ENCODE measurements around the gene GFRA1. TPM values are rescaled to one million over a fixed set of nuclear protein-coding genes. Genes with fewer than 3 reads are reported as not detected.

Gene GFRA1
- total RNA-seq, 1 donor from 2014 or later = 49.8 TPM

DNA sequence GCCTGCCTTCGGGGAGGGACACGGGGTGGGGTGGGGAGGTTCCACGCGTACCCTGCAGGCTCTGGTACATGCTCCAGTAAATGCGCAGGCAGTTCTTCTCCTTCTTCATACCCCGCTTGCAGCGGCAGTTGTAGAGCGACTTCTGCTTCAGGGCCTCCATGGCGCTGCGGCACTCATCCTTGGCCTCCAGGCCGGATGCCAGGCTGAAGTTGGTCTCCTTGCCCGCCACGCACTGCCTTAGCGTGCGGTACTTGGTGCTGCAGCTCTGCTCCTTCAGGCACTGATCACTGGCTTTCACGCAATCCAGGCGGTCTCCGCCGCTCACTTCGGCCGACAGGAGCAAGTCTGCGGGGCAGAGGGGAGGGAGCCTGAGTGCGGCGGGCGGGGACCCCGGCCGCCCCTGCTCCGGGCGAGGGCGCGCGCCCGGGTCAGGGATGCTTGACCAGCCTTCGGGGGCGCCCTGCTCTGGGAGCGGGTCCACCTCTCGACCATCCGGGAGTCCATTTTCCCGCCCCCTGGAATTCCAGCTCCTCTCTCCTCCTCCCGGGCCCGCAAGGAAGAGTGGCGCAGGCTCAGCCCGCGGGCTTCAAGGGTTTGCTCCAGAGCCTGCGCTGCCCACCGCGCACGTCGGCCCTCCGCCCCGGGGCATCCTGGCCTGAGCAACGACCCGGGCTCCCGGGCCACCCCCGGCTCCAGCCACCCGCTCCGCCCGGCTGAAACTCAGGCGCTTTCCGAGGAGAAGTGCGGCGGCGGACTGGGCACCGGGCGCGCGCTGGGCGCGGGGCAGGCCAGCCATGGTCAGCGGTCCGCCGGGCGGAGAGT, 2.0 kb downstream of the GFRA1 start:
- DNase-seq = no peak

DNA sequence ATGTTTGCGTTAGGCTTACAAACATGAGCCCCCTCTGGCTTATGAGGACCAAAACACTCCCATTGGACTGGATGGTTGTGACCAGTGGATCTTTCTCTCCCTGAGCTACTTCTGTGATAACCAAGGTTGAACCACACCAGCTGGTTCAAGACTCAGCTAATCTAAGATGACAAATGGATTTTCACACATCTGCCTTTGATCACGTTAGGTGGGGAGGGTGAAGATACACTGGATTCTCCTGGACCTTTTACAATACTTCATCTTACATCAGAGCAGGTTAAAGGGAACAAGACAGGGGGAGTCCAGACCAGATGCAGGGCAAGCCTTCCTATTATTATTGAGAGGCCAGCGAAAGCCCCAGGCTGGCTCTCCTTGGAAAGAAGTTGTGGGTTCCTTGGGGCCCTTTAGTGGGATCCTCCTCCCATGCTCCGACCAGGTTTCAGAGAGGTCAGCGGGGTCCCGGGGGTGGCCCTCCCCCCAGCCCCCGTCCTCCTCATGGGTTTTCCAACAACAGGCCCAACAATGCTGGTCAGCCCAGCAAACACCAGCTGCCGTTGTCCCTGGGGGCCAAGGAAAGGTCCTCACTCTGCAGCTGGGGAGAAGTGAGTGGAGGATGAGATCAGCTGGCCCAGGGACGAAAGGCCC, 2.8 kb downstream of the GFRA1 start:
- DNase-seq = peak; percentile 39

DNA sequence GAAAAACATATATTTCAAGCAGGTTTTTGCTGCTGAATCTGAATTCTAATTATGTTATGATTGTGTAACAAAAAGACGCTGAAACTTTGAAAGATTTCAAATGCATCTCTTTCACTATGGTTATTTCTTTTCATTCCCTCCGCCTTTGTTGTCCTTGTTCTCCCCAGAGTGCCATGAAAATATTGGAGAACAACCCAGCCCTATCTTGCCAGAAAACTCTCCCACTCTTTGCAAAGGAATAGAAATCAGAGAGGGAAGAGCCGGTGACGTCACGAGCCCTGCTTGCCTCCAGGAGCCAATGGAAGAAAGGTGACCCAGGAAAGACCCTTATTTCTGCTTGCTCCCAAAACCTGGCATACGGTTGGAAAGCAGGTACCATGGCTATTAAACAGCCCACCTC, 3.4 kb downstream of the GFRA1 start:
- DNase-seq = peak; percentile 39

DNA sequence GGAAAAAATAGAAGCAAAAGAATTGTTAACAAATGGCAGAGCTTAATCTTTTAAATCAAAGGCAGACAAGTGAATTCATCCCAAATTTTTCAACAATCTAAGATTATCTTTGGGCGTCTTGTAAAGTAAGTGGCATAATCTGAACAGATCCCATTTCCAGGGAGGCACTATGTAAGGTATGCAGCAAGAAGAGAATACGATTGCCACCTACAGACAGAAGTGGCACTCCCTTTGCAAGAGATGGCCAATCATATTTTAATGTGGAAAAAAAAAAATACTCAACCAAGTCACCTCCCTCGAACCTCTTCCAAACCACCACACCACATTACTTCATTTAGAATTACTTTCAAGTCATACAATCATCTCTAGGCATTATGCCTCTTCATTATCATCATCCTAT, 4.0 kb downstream of the GFRA1 start:
- DNase-seq = no peak

DNA sequence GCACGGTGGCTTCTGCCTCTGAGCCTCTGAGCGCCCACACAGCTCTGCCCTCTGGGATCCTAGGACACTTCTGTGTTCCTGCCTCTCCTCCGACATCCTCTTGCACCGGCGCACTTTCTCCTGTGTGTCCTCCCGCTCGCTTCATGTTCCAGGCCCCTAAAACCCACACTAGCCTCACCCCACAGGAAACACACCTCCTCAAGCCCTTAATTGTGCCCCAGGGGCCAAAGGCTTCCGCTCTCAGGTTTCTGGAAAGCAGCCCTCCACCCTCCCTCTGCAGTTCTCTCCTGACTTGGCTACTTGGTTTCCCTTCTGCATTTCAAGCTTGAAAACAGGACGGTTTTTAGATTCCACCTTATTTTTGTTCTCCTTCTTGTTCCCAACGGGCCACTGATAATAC, 7.3 kb downstream of the GFRA1 start:
- DNase-seq = no peak

DNA sequence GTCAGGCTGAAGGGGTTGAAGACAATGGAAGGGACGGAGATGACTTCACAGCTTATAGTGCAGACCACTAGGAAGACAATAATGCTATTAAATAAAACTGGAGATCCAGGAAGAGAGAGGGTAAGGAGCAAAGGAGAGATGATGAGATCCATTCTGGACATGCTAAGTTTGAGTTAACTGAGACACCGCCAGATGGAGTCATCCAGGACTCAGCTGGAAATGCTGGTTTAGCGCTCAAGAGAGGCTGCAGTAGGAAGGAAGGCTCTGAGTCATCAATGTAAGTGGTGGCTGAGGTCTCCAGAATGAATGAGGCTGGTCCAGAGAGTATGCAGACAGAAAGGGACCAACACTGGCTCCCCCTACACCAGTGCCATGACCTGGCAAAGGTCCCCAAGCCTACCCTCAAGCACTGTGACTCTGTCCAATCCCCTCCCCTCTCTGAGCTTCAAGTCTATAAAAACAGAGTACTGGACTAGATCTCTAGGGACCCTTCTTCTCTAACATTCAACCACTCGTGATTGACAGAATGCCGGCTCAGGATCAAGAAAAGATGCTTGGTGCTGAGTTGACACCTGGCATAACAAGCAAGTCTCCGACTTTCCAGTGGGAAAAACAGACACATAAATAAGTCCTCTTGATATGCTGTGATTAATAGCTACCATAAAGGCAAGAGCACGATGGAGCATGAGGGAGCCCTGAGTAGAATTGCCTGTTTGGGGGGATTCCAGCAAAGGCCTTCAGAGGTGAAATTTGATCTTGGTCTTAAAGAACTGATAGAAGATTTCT, 8.9 kb downstream of the GFRA1 start:
- no peak for DNase-seq

DNA sequence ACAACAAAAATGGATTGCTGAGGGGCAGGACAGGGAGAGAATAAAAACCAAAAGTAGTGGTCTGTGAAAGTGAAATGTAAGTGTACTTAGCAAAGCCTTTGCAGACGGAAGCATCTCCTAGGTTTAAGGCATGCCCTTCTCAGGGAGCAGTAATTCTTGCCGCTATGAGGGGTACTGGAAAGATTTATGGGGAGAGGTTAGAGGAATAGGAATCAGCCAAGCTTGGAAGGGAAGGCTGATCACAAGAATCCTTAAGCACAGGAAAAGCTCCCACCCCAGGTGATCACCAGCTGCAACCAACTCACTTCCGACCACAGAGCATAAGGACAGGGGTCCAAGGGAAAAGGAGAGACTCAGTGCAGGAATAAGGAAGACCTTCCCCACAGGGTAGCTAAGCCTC, 10.3 kb downstream of the GFRA1 start:
- DNase-seq = no peak

DNA sequence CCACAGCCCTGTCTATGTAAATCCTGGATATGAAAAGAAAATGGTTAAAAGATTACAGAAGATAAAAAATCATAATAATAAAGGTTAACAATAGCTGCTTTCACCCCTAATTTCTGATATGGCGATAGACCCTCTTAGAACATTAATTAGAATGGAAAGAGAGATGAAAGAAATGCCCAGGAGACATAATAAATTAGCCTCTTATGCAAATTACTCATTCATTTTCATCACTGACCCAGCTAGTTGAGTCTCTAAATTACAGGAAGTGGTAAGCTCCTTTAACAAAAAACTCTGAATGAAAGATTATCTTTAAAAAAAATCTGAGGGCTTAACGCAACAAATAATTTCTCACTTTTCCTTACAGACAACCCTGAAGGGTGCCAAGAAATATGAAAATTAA, 12.4 kb downstream of the GFRA1 start:
- DNase-seq = no peak

DNA sequence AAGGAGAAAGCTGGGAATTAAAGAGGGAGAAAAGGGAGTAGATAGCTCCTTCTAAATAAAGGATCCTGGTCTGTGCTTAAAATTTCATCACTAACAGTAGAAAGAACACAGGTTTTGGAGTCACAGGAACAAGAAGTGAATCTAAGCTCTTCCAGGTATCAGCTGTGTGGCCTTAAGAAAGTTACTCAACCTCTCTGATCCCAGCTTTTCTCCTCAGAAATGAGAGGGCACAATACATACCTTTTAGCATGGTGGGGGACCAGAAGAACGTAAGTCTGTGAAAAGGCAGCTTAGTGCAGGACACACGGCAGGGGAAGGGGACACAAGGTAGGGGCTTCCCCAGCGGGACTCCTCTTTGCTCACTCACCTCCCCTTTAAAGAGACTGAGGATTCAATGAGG, 13.4 kb downstream of the GFRA1 start:
- DNase-seq = no peak

DNA sequence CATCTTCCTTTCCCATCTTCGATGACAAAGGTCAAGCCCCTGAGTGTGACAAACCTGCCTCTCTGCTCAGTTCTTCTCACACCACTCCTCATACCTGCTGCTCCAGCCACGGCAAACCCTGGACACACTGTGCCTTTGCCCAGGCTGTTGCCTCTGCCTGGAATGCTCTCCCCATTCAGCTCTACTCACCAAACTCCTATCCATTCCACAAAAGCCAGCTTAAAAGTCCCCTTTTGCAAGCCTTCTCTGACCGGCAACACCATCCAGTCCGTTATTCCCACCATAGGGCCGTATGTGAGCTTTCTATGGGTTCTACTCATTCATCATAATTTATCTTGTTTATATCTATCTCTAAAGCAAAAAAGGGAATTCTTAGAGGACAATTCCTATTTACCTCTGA, 15.2 kb downstream of the GFRA1 start:
- no peak for DNase-seq

DNA sequence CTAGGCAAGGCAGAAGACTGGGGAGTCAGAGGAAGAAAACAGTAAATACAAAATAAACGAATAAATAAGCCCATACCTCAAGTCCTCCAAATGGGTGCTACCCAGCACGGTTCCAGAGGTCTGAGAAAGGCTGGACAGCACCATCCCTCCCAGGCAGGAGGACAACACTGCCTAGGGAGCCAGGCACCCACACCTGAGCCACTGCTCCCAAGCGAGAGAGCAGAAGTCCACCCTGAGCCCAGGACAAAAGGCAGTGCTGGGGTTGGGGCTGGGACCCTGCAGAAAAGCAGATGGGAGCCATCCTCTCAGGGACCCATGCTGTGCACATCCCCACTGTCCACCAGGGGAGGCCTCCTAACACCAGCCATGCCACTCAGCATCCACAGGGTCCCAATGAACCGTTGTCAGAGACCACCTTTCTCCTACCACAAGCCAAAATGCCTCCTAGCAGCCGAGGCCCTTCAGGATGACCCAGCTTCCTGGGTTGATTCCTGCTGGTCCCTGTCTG, 16.2 kb downstream of the GFRA1 start:
- DNase-seq = no peak

DNA sequence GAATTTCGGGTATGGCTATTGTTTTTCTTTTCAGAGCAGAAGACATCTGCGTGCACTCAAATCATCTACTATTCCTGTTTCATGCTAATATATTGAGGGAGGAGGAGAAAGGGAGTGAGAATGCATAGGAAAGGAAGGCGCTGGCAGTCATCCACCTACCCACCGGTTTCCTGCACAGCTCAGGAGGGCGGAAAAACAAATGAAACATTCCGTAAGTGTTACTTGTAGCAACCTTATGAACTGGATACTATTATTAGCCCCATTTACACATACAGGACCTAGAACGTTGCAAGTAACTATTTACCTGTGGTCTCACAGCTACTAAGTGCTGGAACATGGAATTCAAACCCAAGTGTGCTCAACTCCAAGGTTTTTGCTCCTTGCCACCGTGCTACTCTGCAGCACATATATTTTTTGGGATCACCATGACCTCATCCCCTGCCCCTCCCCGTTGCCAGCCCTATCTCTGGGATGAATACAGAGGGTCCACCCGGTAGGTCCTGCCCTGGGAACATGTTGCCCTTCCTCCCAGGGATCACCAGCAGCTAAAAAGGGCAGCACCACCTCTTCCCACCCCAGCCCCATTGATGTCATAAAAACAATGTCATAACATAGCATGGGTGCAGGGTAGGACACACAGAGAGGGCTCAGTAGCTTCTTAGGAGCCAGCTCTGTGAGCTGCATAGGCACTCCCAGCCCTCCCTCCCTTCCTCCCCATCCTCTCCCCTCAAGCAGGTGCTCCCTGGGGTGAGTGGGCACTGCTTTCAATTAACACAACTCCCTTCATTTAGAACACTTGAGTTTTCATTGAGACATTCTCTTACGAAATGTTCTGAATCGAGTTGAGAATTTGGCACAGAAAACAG, 16.9 kb downstream of the GFRA1 start:
- no peak for DNase-seq

DNA sequence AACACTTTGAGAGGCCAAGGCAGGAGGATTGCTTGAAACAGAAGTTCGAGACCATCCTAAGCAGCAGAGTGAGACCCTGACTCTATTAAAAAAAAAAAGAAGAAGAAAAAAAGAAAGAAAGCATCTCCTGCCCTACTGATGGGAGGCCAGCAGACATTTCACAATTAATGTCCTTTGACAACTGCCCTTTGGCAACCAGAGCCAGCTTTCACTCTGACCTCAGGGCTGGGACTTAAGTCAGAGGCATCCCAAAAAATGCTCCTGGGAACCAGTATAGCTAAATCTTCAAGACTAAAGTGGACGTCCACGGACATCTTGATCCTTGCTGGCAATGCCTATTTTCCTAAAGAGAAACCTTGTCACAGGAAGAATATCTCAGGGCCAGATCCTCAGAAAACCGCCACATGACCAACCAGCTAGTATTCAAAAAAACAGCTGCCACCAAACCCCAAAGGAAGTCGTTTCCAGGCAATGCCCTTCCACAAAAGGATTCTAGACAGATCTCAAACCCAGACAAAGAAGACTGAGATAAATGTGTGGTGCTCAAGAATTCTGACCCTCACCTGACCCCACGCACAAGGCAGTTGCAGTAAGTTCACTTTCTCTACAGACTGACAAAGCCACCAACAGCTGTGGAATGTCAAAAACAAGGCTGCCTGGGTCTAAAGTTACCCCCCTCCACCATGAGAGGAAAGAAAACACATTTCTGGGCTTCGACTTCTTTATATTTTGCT, 18.4 kb downstream of the GFRA1 start:
- DNase-seq = no peak

DNA sequence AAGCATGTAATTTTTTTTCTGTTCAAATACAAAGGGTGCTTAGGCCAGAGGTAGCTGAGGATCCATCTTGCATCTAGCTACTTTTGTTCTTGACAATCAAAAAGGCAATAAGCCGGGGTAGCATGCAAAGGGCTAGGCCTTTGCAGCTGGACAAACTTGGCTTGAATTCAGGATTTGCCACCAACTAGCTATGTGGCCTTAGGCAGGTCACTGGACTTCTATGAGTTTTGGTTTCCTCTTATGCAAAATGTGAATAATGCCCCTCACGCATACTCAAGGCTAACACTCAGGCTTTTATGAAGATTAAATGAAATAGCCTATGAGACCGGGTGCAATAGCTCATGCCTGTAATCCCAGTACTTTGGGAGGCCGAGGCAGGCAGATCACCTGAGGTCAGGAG, 19.3 kb downstream of the GFRA1 start:
- no peak for DNase-seq

DNA sequence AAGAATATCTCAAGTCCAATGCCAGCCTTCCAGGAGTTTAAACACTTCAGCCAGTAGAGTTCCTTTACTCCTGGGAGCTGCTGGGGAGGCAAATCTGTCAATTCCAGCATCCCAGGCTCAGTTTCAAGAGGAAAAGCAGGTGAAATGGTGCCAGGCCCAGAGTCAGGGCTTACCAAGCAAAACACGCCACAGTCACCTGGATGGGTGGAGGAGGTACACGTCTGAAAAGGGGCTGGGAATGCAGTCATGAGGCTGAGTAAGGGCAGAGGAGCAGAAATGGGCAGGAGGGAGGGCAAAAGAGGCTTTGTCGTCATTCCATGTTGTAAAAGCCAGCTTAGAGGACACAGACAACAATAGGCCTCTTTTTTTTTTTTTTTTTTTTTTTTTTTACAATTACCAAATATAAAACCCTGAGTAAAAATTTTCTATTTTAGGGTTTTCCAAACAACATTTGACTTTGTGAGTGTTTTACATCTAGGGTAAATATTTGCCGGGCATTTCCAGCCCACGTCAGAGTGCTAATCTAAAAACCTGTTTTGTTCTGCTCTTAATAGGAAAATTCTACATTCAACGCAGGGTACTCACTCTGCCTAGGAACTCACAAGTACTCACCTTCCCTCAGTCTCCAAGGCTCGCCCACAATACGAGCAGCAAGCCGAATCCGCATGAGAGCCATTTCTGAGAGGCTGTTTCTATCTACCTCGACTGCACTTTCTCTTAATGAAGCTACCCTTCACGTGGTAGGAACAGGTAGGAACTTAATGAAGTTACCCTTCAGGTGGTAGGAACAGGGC, 21.2 kb downstream of the GFRA1 start:
- DNase-seq = no peak

DNA sequence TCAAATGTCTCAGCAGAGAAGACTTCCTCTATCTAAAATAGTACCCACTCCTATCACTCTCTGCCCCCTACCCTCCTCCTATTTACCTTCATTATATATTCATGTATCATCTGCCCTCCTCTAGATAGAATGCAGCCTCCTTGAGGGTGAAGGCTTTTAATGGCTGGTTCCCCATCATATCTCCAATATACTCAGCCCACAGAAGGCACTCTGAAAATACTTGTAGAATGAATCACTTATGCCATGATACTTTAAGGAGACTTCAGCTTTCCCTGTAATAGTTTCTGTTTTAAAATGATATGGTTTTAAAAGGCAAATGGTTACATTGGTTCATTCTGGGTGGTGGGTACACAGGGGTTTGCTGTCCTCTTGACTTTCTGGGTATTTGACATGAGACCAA, 25.3 kb downstream of the GFRA1 start:
- no peak for DNase-seq

DNA sequence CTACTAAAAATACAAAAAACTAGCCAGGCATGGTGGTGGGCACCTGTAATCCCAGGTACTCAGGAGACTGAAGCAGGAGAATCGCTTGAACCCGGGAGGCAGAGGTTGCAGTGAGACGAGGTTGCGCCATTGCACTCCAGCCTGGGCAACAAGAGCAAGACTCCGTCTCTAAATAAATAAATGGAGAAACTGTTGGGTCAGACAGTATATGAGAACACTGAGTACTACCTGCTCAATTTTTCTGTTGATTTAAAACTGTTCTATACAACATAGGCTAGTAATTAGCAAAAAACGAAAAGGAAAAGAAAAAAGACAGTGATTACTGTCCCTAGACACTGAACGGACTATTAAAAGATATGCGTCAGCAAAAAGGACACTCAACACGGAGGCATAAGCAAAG, 26.7 kb downstream of the GFRA1 start:
- DNase-seq = no peak

DNA sequence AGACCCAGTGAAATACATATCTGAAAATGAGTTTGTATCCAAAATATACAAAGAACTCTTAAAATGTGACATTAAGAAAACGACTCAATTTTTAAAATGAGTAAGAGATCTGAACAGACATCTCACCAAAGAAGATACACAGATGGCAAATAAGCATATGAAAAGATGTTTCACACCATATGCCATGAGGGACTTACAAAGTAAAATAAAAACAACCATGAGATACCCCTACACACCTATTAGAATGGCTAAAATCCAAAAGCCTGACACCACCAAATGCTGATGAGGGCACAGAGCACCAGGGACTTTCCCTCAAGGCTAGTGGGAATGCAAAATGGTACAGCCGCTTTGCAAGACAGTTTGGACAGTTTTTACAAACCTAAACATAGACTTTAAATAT, 27.9 kb downstream of the GFRA1 start:
- DNase-seq = no peak

DNA sequence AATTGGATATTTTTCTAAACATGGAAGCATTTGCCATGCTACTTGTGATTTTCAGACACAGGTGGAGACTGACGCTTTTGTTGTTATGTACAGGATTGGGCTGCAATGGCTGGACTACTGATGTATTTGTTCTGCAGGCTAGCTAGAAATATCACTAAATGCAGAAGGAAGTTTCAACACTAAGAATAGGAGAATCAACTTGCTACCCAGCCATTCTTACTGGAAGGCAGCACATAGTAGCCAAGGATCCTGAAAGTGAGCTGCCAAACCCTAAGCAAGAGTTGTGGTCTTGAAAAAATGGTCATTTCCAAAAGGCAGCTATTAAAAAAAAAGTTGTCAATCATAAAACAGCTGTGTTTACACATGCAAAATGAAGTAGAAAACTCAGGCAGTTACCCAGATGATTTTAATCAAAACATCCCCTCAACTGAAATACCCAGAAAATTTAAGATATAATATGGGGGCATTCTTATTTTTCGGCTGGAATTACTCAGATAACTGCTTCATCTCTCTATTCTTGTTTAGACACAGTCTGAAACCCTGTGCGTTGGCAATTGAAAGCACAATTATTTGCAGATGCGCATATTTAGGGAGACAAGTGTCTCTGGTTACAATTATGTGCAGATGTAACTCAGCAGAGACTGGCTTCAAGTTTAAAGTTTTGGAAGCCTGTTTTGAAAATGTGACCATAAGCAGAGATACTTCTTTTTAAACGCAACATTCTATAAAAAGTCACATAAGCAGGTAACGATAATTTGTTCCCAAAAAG, 31.2 kb downstream of the GFRA1 start:
- DNase-seq = peak; percentile 88

DNA sequence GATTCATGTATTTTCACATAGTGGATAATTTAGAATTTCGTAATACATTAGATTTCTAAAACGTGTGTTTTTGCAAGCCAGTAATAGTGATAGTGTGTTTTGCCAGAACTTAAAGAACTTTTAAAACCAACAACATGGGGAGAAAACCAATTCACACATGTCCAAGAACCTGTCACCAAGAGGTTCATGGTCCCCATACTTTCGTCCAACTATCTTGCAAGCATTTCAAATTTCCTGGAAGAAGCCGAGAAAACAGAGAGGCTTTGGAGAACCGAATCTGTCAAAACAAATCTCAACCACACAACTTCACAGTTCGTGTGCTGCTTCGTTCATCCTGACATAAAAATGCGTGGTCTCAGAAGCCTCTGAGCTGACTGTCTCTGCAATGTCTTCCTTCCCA, 31.9 kb downstream of the GFRA1 start:
- DNase-seq = peak; percentile 68

All from skin of body (tissue), 2 donors.